GM18868 (cell line): Measurements from ENCODE around the gene THNSL1.

Experiments used
- ATAC-seq: cut with Tn5 transposase; IDR thresholded peaks from one replicate; pipeline ENCODE4 v1.9.1; 2021; ENCODE audit warnings: mild to moderate bottlenecking, moderate library complexity; ENCODE audit not compliant: unreplicated experiment

The THNSL1 gene

GRCh38 chr10:25057886-25058285, 41.5 kb downstream of the THNSL1 start:
- no peak for ATAC-seq

GRCh38 chr10:25059990-25060389, 43.6 kb downstream of the THNSL1 start:
- no peak for ATAC-seq

- ATAC-seq, result no peak
Observed at GRCh38 chr10:25061125-25061524, 44.7 kb downstream of the THNSL1 start.

GRCh38 chr10:25061711-25062449, 45.5 kb downstream of the THNSL1 start:
- no peak for ATAC-seq

GRCh38 chr10:25063157-25063556, 46.7 kb downstream of the THNSL1 start:
- no peak for ATAC-seq

- no peak for ATAC-seq
Observed at GRCh38 chr10:25063644-25064043, 47.2 kb downstream of the THNSL1 start.

- ATAC-seq, result no peak
Observed at GRCh38 chr10:25064401-25064800, 48.0 kb downstream of the THNSL1 start.

GRCh38 chr10:25065761-25066476, 49.5 kb downstream of the THNSL1 start:
- no peak for ATAC-seq

- no peak for ATAC-seq
Observed at GRCh38 chr10:25068152-25069058, 52.0 kb downstream of the THNSL1 start.

GRCh38 chr10:25071227-25071626, 54.8 kb downstream of the THNSL1 start:
- no peak for ATAC-seq

GRCh38 chr10:25072786-25073185, 56.4 kb downstream of the THNSL1 start:
- no peak for ATAC-seq

GRCh38 chr10:25075825-25076224, 59.4 kb downstream of the THNSL1 start:
- ATAC-seq, result no peak
